ENCODE data around the gene ADAMTSL5. TPM values are rescaled to one million over a fixed set of nuclear protein-coding genes. Genes with fewer than 3 reads are reported as not detected.

The ADAMTSL5 gene
- total RNA-seq, 4 donors from 2014 or later, result 17.4 to 54.8 (median 42.6) TPM

DNA sequence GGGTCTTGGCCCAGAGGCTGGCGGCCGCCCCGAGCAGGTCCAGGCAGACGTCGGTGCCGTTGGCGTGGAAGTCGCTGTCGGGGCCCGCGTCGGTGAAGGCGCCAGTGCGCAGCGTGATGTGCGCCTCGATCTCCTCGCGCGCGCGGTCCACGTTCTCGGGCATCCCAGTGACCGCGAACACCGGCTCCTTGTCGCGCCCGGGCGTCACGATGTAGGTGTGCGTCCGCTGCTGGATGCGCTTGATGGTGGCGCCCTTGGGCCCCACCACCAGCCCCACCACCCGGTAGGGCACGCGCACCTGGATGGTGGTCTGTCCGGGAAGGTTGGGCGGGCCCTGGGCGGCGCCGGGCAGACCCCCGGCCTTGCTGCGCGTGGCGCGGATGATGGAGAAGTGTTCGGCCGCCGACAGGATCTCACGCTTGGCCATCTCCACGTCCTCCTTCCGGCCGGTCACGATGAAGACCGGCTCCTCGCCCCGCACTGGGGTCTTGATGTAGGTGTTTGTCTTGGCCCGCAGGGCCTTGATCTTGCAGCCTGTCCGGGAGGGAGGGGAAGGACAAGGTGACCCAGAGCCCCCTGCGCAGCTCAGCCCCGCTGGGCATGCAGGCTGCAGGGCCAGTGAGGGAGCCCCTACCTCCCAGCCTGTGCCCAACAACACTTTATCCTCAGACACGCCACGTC, 43.7 kb upstream of the ADAMTSL5 start:
- no peak for DNase-seq (ENCODE audit: low spot score in 2 of 2)
- no peaks in the 10 kb centered on the region for H3K27me3 ChIP-seq
- peaks cover 0 to 25% (median 2%) of the 10 kb centered on the region in 3 donors for H3K36me3 ChIP-seq
- TF ChIP-seq POLR2A (IDR thresholded peaks at IDR 0.05) (no peak), CTCF (IDR thresholded peaks at IDR 0.05) (no peak), EP300 (IDR thresholded peaks at IDR 0.05) (no peak)
- H3K27ac ChIP-seq, result no peak overlapping the region
- WGBS, 2 donors, result 93 to 94% methylated on average over 57 to 65 of the region's 66 CpGs
- peaks cover 0 to 16% (median 0%) of the 10 kb centered on the region in 4 donors for H3K4me1 ChIP-seq
- H3K4me3 ChIP-seq, result no peak overlapping the region
- H3K9me3 ChIP-seq, result no peaks in the 10 kb centered on the region

GRCh38 chr19:1555487-1556389, 42.9 kb upstream of the ADAMTSL5 start:
- H3K27ac ChIP-seq, result no peak overlapping the region
- H3K36me3 ChIP-seq, result peaks cover 0 to 25% (median 2%) of the 10 kb centered on the region in 3 donors
- 90 to 95% methylated on average over 82 to 87 of the region's 121 CpGs for WGBS, 2 donors
- no peak overlapping the region for H3K4me3 ChIP-seq
- no peak for TF ChIP-seq POLR2A (IDR thresholded peaks at IDR 0.05)
- TF ChIP-seq EP300 (IDR thresholded peaks at IDR 0.05), result no peak
- no peak for TF ChIP-seq CTCF (IDR thresholded peaks at IDR 0.05)
- DNase-seq (ENCODE audit: low spot score in 2 of 2), result no peak
- no peaks in the 10 kb centered on the region for H3K9me3 ChIP-seq
- H3K27me3 ChIP-seq, result no peaks in the 10 kb centered on the region
- peaks cover 0 to 8% (median 0%) of the 10 kb centered on the region in 4 donors for H3K4me1 ChIP-seq

- DNase-seq (ENCODE audit: low spot score in 2 of 2), result no peak
- 80 to 85% methylated on average over 24 of the region's 24 CpGs for WGBS, 2 donors
- TF ChIP-seq POLR2A (IDR thresholded peaks at IDR 0.05), result no peak
- TF ChIP-seq CTCF (IDR thresholded peaks at IDR 0.05), result no peak
Measured at GRCh38 chr19:1554968-1555367, 42.1 kb upstream of the ADAMTSL5 start.

GRCh38 chr19:1553415-1553814, 40.6 kb upstream of the ADAMTSL5 start:
- no peaks in the 10 kb centered on the region for H3K9me3 ChIP-seq
- H3K27ac ChIP-seq, result no peak overlapping the region
- no peak for DNase-seq (ENCODE audit: low spot score in 2 of 2)
- TF ChIP-seq POLR2A (IDR thresholded peaks at IDR 0.05), result no peak
- TF ChIP-seq EP300 (IDR thresholded peaks at IDR 0.05), result no peak
- no peak for TF ChIP-seq CTCF (IDR thresholded peaks at IDR 0.05)
- H3K4me3 ChIP-seq, result no peak overlapping the region
- H3K27me3 ChIP-seq, result no peaks in the 10 kb centered on the region
- no peaks in the 10 kb centered on the region for H3K4me1 ChIP-seq
- peaks cover 0 to 25% (median 2%) of the 10 kb centered on the region in 3 donors for H3K36me3 ChIP-seq
- 81 to 84% methylated on average over 10 of the region's 10 CpGs for WGBS, 2 donors

More at GRCh38 chr19:1554968-1555367, 42.1 kb upstream of the ADAMTSL5 start:
- H3K27ac ChIP-seq, result no peak overlapping the region
- peaks cover 0 to 25% (median 2%) of the 10 kb centered on the region in 3 donors for H3K36me3 ChIP-seq
- no peaks in the 10 kb centered on the region for H3K4me1 ChIP-seq
- H3K4me3 ChIP-seq, result no peak overlapping the region
- H3K9me3 ChIP-seq, result no peaks in the 10 kb centered on the region
- no peaks in the 10 kb centered on the region for H3K27me3 ChIP-seq
